HG03432 (cell line): ENCODE results near the gene MCF2L.

Experiments used
- ATAC-seq: cut with Tn5 transposase; IDR thresholded peaks from one replicate; pipeline ENCODE4 v1.9.1; 2021; ENCODE audit warnings: mild to moderate bottlenecking, moderate library complexity; ENCODE audit not compliant: unreplicated experiment

Gene MCF2L

GRCh38 chr13:113139577-113139976 is 170.6 kb downstream of the MCF2L start:
- ATAC-seq: no peak

GRCh38 chr13:113140677-113141600 is 171.9 kb downstream of the MCF2L start:
- ATAC-seq: no peak

GRCh38 chr13:113141601-113141970 is 172.6 kb downstream of the MCF2L start:
- no peak for ATAC-seq

- no peak for ATAC-seq
These were observed 173.9 kb downstream of the MCF2L start for GRCh38 chr13:113142876-113143275.

GRCh38 chr13:113143466-113144254 is 174.6 kb downstream of the MCF2L start:
- ATAC-seq: no peak

- ATAC-seq: no peak
These were observed 175.2 kb downstream of the MCF2L start for GRCh38 chr13:113144255-113144629.

GRCh38 chr13:113145496-113145895 is 176.5 kb downstream of the MCF2L start:
- ATAC-seq: no peak

- ATAC-seq: no peak
These were observed 177.0 kb downstream of the MCF2L start for GRCh38 chr13:113145911-113146598.

- no peak for ATAC-seq
These were observed 177.7 kb downstream of the MCF2L start for GRCh38 chr13:113146750-113147149.

GRCh38 chr13:113147206-113147605 is 178.2 kb downstream of the MCF2L start:
- ATAC-seq: no peak

- no peak for ATAC-seq
These were observed 179.4 kb downstream of the MCF2L start for GRCh38 chr13:113148407-113148806.

GRCh38 chr13:113148940-113149503 is 180.0 kb downstream of the MCF2L start:
- no peak for ATAC-seq
